GM18502 (cell line): ENCODE results near the gene ABLIM2.

Experiments
- ATAC-seq: cut with Tn5 transposase; IDR thresholded peaks from one replicate; pipeline ENCODE4 v1.9.1; 2021; ENCODE audit warnings: mild to moderate bottlenecking; ENCODE audit not compliant: unreplicated experiment, poor library complexity

Gene ABLIM2

DNA sequence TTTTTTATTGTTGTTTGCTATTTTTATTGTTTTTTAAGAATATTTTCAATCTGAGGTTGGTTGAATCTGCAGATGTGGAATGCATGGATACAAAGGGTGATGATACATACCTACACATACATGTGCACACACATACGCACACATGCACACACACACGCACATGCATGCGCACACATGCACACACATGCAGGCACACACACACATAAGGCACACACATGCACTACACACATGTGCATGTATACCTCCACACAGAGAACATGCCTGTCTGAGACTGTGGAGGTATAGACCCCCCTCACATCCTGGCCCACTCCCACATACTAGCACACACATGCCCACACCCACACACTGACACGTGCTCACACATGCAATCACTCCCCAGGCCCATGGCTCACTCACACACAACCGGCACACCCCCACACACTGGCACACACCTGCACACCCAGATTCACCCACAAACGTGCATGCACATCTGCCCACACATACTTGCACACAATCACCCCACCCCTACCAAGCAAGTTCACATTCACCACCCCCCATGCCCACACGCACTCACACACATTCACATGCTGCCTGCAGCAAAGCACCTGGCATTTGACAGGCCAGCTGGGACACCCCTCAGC lies 121.4 kb downstream of the ABLIM2 start:
- ATAC-seq = no peak

DNA sequence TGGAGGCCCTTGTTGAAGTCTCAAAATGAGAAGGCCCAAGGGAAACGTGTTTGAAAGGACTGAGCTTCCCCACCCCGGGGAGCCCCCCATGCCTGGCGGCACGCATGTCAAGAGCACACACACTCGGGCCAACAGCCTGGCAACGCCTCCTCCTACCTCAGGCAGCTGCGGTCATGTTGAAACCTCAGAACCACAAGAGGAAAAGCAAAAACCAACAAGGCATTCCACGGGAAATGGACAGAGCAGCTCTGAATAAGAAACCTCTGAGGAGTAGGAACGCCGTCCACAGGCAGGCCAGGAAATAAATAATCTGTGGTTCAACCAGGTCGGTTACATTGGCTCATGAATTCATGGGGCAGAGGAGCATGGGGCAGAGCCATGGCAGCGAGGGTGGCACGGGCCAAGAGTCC lies 123.2 kb downstream of the ABLIM2 start:
- ATAC-seq = no peak

DNA sequence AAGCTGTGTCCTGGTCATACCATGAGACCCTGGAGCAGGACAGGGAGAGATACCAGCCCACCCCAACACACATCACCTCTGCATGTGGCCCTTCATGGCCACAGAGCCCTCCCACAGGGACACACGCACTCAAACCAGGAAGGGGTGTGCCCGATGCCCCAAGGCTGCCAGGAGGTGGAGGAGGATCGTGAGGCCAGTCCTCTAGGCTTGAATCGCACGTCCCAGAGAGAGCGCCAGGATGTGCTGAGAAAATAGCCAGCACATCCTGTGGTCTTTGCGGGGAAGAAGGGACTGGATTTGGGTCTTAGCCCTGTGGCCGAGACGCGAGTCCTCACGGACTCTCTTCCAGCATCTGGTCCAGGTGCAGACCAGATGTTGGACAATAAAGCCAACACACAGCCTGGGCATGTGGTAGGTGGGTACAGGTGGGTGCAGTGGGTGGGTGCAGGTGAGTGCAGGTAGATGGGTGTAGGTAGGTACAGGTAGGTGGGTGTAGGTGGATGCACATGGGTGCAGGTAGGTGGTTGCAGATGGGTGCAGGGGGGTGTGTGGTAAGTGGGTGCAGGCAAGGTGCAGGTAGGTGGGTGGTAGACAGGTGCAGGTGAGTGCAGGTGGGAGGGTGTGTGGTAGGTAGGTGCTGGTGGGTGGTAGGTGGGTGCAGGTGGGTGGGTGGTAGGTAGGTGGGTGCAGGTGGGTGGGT lies 124.6 kb downstream of the ABLIM2 start:
- ATAC-seq = no peak

DNA sequence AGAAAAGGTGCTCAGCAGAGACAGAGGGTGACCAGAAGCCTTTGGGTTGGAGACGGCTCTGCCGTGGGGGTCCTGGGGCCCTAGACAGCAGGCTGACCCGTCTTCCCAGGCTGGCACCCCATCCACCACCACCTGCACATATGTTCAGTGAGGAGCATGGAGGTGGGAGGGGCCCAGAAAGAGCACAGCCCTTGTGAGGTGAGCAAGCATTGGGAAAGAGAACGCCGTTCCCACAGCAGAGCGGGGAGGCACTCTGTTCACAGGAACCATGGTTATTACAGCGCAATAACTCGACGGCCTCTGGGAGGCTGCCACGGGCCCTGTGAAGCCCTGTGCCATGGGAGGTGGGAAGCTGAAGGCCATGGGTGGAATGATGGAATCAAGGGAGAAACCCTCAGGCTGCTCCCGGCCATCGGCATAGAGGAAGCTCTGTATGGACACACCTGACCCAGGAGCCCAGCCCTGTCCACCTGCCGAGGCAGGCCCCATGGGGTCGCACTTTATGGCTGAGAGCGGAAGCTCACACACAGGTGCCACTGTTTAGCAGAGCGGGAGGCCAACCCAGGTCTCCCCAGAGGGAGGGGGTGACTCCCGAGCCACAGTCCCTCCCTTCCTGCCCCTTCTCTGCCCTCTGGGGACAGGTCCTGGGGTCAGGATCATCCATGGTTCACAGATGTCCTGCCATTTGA lies 125.4 kb downstream of the ABLIM2 start:
- no peak for ATAC-seq

DNA sequence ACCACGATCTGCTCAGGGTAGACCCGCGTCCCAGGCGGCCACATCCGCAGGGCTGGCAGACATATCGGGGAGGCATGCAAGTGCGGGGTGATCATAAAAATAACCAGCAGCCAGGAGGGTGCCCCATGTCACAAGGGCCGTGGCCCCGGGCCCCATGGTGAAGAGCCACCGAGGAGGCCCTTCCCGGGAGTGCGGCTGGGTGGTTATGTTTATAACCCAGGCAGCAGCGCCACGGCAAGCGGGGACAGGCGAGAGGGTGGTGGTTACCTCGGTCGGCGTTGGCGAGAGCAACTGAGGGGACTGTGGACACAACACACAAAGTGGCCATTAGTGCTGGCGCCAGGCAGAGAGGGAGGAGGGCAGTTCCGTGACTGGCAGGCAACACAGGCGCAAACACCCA lies 126.2 kb downstream of the ABLIM2 start:
- no peak for ATAC-seq

DNA sequence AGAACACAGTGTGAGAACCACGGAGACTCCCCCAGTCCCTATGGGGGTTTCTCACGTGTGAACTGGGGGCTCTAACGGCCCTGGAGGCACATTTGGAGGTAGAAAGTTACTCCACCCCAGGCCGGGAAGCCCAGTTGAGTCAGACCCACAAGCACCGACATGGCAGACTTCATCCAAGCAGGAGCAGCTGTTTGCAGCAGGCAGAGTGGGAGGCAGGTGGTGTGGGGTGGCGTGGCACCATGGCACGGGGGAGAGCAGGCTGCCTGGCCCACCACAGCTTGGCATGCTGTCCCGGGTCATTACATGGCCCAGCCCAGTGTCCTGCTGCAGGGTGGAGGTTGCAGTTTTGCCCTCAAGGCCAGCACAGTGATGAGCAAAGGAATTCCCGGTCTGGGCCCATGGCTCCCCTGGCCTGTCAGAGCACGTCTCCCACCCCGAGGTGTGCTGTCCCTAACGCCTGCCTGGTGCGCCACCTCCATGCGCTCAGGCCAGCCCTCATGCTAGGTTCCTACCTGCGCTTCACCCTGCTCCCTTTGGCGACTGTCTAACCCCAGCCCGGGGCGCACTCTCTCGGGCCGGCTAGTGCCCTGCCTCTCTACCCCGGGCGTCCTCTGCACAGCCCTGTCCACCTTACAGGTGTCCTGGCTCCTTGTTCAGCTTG lies 128.4 kb downstream of the ABLIM2 start:
- no peak for ATAC-seq

DNA sequence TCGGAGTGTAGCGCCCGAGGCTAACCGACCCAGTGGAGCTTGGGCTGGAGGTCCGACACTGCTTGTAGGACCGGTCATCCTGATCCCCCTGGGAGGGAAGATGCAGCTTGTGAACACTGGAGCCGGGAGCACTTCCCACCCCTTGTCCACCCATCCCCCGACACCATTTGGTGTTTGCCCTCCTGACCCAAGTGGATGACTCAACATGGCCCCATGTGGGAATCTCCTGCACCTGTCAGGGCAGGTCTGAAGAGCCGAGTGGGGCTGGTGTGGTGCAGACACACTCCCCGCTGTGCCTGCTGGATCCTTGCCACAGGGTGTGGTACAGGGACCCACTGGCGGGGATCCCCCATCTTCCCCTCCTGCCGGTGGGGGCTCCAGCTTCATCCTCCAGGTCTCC lies 128.9 kb downstream of the ABLIM2 start:
- ATAC-seq = no peak

DNA sequence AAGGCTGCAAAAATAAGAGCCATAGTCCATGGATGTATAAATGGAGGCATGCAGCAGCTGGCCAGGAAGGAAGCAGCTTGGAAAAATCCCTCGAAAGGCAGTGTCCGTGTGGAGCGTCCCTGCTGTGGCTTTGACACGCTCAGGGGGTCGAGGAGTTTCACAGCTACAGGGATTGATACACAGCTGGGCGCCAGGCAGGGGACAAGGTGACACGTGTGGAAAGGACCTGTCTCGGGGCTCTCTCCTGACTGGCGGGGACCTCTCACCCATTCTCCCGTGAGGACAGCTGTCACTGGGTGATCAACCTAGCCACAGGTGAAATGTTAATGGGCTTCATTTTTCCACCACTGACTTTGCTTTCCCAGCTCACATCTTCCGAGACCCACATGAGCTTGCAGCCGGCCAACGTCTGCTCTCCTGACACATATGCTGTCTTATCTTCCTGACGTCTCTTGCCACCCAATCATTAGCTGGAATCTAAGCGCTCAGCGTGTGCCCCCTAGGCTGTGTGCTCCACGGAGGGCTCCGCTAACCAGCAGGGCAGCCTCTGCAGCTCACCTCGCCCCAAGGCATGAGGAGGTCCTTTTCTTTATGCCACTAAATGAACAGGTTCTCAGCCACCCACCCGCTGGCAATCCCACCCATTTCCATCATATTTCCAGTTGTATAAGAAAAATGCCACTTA lies 129.6 kb downstream of the ABLIM2 start:
- ATAC-seq = no peak

DNA sequence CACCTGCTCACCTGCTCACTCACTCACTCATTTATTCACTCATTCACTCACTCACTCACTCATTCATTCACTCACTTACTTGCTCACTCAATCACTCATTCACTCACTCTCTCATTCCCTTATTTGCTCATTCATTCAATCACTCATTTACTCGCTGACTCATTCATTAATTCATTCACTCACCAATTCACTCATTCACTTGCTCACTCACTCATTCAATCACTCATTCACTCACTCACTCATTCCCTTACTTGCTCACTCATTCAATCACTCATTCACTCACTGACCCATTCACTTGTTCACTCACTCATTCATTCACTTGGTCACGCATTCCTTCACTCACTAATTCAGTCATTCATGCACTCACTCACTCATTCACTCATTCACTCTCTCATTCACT lies 130.2 kb downstream of the ABLIM2 start:
- no peak for ATAC-seq

DNA sequence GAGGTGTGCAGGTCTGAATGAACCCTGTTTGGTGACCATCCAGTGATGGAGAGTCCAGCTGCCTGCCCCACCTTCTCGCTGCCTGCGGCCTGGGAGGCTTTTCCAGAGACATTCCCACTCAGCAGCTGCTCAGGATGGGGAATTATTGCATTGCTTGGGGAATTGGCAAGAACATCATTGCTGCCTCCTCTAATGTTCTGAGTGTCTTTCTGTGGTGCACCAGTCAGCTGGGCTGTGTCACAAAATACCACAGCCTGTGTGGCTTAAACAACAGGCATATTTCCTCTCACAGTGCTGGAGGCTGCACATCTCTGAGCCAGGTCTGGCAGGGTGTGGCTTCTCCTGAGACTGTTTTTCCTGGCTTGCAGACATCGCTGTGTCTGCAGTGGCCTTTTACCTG lies 132.2 kb downstream of the ABLIM2 start:
- no peak for ATAC-seq

DNA sequence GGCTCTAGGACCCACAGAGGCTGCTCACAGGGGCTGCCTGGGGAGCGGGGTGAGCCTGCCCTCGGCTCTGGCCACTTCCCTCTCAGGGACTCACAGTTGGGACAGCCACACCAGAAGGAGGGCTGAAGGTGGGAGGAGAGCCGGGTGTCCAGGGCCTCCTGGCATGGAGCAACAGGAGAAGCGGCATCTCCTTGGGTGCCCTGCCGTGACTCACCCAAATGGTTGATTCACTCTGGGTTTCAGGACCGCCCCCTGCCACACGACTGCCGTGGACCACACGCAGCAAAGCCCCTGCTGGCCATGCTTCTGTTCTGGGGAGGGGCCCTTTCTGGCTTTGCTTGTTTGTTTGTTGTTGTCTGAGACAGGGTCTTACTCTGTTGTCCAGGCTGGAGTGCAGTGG lies 132.9 kb downstream of the ABLIM2 start:
- no peak for ATAC-seq

DNA sequence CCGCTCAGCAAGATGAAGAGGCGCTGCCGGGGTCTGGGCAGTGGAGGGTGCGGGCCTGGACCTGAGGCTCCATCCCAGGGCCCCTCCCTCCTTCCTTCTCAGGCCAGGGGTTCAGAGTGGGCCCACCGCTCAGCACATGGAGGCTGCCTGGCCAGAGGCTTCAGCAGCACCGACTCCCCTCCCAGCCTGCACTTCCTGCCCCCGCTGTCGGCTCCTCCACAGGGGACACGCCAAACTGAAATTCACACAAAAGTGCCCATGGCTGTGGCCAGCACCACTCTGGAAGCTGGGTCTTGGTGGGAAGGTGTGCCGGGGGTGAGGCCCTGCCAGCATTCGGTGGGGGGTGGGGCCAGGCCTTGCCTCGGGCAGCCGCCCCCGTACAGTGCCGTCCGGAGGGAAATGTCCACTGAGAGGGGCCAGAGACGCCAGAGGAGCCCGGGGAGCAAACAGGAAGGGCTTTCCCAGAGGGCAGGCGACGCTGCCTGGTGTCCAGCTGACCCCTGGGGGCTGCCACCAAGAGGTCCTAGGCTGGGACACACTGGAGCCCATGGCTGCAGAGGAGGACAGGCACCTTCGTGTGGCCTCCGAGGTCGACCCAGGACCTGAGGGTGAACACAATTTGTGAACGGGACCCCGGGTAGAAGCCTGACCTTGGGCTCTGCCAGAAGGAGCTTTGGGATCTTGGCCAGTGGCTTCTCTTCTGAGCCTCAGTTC lies 134.4 kb downstream of the ABLIM2 start:
- no peak for ATAC-seq

DNA sequence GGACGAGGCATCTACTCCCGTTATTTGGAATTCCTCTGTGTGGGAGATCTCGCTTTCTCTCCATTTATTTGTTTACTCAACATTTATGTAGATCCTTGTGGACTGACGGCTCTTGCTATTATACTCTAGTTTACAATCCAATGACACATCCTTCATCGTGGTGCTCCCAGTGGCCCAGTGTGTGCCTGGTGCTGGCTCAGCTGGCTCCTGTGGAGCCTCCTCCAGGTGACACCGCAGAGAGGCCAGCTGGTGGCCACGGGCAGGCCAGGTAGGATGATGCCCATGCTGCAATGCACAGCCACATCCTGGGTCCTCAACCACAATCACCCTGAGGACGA lies 134.9 kb downstream of the ABLIM2 start:
- ATAC-seq = no peak

DNA sequence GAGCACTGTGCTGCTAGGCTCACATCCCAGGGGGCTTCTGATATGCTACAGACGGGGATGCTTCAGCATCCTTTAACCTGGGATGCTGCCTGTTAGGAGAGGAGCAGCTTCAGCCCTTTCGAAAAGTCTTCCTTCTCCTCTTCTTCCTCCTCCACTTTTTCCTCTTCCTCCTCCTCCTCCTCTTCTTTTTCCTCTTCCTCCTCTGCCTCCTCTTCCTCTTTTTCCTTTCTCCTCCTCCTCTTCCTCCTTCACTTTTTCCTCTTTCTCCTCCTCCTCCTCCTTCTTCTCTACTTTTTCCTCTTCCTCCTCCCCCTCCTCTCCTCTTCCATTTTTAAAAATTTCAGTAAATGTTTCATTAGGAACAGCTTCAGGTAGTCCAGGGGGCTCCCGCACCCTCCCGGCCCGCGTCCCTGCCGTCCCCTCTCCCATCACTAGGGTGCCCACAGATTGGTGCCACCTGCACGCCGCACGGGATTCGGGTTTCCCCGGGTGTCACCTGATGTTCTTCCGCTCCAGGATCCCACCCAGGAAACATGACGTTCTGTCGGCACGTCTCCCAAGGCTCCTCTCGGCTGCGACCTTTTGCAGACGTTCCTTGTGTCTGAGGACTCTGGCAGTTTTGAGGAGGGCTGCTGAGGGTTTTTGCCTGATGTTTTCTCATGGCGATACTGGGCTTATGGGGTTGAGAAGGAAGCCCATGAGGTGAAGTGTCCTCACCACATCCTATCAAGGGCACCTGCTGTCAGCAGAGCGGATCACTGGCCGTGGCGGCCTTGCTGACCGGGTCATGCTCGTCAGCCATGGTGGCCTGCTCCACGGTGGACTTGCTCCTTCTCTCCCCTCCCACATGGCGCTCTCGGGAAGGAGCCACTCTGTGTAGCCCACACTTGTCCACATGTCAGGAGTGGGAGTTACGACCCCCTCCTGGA lies 135.6 kb downstream of the ABLIM2 start:
- no peak for ATAC-seq

DNA sequence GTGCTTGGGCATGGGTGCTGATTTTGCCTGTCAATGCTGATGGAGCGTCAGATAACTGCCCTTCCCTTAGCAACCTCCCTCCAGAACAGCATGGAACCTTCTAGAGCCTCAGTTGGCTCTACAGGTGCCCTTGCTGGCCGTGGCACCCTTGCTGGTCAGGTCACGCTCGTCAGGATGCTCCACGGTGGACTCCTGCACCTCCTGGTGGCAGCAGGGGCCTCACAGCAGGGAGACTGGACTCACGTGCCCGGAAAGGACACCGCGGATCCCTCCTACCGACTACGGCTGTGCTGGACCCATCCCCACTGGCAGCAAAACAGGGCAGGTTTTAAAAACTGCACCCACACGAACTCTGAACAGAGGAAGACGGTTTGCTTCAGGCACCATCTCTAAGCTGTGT lies 136.8 kb downstream of the ABLIM2 start:
- ATAC-seq = no peak

DNA sequence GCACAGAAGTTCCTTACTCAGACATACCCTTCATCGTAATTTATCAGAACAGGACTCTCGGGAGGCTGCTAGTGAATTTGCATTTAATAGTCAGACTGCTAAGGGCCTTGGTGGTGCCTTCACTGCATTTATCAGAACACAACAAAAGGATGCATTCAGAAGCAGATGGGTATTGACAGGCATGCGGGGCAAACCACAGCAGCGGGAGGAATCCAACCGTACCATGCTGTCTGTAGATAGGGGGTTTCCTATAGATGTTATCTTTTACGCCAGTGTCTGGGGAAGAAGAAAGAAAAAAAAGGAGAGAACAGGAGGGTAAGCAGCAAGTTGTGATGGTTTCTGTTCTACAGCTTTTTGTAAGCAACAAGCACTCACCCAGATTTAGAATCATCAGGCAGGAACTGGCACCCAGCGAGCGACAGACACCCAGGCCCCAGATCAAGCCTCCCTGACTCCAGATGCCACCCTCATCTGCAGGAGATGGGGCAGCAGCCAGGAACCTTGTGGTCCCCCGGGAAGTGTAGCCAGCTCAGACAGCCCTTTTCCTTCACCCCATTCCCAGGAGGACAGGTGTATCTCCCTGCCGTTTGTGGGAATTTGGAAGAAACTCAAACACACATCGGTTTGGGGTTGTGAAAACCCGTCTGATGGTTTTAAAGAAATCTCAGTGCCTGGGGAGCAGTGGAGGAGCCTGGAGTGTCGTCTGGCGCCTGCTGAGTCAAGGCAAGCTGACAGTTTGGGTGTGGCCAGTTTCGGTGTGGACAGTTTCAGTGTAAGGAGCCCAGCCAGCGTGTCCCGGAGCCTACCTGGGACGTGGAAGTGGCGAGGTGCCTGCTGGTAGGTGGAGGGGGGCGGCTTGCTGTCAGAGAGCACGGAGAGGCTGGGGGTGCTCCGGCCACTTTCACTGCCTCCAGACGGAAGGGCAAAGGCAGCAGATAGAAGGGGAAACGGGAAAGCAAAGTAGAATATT lies 138.9 kb downstream of the ABLIM2 start:
- no peak for ATAC-seq

DNA sequence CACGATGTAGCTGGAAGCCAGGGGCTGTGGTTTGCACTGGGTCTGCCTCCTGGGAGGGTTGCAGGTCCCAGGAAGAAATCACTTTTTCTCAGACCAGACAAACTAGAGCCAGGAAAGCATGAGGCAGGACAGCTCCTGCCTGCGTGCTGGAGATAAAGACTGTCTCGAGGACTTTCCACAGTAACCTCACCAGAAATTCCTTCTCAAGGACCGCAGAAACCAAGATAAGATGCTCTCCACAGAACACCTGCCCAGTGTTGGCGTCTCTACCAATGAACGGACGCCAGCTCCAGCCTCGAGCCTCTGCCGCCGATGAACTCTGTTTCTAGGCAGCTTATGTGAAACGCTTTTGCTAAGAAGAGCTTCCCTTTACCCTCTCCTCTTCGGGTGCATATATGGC lies 142.1 kb downstream of the ABLIM2 start:
- no peak for ATAC-seq

DNA sequence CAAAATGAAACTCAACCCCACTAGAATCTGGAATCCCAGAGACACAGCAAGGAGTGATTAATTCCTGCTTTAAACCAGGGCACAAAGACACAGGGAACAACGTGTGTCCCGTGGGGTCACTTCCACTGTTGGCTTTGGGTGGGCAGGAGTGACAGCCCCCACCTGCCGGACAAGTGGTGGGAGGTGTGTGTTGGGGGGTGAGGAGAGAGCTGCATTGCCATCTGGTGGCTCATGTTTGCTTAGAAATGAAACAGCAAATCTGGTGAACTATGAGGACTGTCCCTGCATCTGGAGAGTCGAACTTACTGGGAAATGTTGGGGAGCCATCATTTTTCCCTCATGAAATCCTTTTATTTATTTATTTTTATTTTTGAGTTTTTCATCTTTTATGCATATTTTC lies 143.1 kb downstream of the ABLIM2 start:
- no peak for ATAC-seq
